22Rv1 (cell line): ENCODE measurements around the gene PDE4B.
"Not testable (repeated sequence)": the region's sequence is repeated elsewhere in the genome, so short reads cannot be mapped to it uniquely, and the experiment has no call there.

ENCODE experiments used
- H3K27ac ChIP-seq: fragments of 450-650 bp; 2 replicates; pipeline ENCODE4 v1.5.1; 2017
- CTCF ChIP-seq: fragments of 450-650 bp; IDR thresholded peaks from 2 replicates; pipeline ENCODE4 v1.5.1; 2017; ENCODE audit warnings: mild to moderate bottlenecking
- ZFX ChIP-seq: fragments of 450-650 bp; IDR thresholded peaks from 2 replicates; pipeline ENCODE4 v1.6.1; 2017; ENCODE audit warnings: antibody characterized with exemption, borderline replicate concordance

The PDE4B gene

GRCh38 chr1:65844821-65845534 is 52.3 kb downstream of the PDE4B start:
- H3K27ac ChIP-seq: no peak overlapping the region

GRCh38 chr1:65845535-65846060 is 52.9 kb downstream of the PDE4B start:
- TF ChIP-seq CTCF: no peak
- no peak for TF ChIP-seq ZFX
- H3K27ac ChIP-seq: no peak overlapping the region

More at GRCh38 chr1:65844821-65845534, 52.3 kb downstream of the PDE4B start:
- TF ChIP-seq ZFX (no peak), CTCF (no peak)

GRCh38 chr1:65846866-65847265 is 54.2 kb downstream of the PDE4B start:
- TF ChIP-seq ZFX (no peak), CTCF (no peak)
- H3K27ac ChIP-seq: no peak overlapping the region

GRCh38 chr1:65850281-65850680 is 57.6 kb downstream of the PDE4B start:
- TF ChIP-seq CTCF (no peak), ZFX (no peak)
- H3K27ac ChIP-seq: no peak overlapping the region

- not testable (repeated sequence) for H3K27ac ChIP-seq
Measured at GRCh38 chr1:65856591-65856990, 63.9 kb downstream of the PDE4B start.

- no peak overlapping the region for H3K27ac ChIP-seq
Measured at GRCh38 chr1:65866439-65866838, 73.7 kb downstream of the PDE4B start.

GRCh38 chr1:65872301-65872700 is 79.6 kb downstream of the PDE4B start:
- no peak for TF ChIP-seq ZFX
- H3K27ac ChIP-seq: no peak overlapping the region

More at GRCh38 chr1:65866439-65866838, 73.7 kb downstream of the PDE4B start:
- TF ChIP-seq CTCF: no peak
- no peak for TF ChIP-seq ZFX

- H3K27ac ChIP-seq: not testable (repeated sequence)
Measured at GRCh38 chr1:65878342-65878741, 85.6 kb downstream of the PDE4B start.

GRCh38 chr1:65880611-65881010 is 87.9 kb downstream of the PDE4B start:
- no peak overlapping the region for H3K27ac ChIP-seq
- TF ChIP-seq ZFX: no peak
- TF ChIP-seq CTCF: no peak
